ENCODE results near the gene NOVA1.

NOVA1 gene

GRCh38 chr14:26443654-26444053 lies 154.2 kb downstream of the NOVA1 start:
- no peak for DNase-seq

- DNase-seq: no peak
Measured at GRCh38 chr14:26429205-26429604, 168.6 kb downstream of the NOVA1 start.

- no peak for DNase-seq
Measured at GRCh38 chr14:26427097-26427496, 170.7 kb downstream of the NOVA1 start.

- DNase-seq: no peak
Measured at GRCh38 chr14:26424537-26424936, 173.3 kb downstream of the NOVA1 start.

- no peak for DNase-seq
Measured at GRCh38 chr14:26415618-26416123, 182.2 kb downstream of the NOVA1 start.

GRCh38 chr14:26414926-26415325 lies 182.9 kb downstream of the NOVA1 start:
- no peak for DNase-seq

GRCh38 chr14:26414103-26414502 lies 183.7 kb downstream of the NOVA1 start:
- no peak for DNase-seq

GRCh38 chr14:26412421-26412820 lies 185.4 kb downstream of the NOVA1 start:
- DNase-seq: no peak

GRCh38 chr14:26410189-26410685 lies 187.6 kb downstream of the NOVA1 start:
- DNase-seq: no peak

- DNase-seq: no peak
Measured at GRCh38 chr14:26404927-26405326, 192.9 kb downstream of the NOVA1 start.

GRCh38 chr14:26403760-26404159 lies 194.1 kb downstream of the NOVA1 start:
- DNase-seq: no peak

GRCh38 chr14:26402126-26402525 lies 195.7 kb downstream of the NOVA1 start:
- DNase-seq: no peak

- no peak for DNase-seq
Measured at GRCh38 chr14:26401179-26401968, 196.5 kb downstream of the NOVA1 start.

GRCh38 chr14:26400373-26400772 lies 197.5 kb downstream of the NOVA1 start:
- DNase-seq: no peak

GRCh38 chr14:26398616-26399015 lies 199.2 kb downstream of the NOVA1 start:
- DNase-seq: no peak

Data from NCI-H1436 (cell line).